ENCODE results near the gene LSS.
A peak's percentile ranks its signal among the peaks of the same experiment; 100 is the strongest.
"Not testable (repeated sequence)": the region's sequence is repeated elsewhere in the genome, so short reads cannot be mapped to it uniquely, and the experiment has no call there.

LSS gene

DNA sequence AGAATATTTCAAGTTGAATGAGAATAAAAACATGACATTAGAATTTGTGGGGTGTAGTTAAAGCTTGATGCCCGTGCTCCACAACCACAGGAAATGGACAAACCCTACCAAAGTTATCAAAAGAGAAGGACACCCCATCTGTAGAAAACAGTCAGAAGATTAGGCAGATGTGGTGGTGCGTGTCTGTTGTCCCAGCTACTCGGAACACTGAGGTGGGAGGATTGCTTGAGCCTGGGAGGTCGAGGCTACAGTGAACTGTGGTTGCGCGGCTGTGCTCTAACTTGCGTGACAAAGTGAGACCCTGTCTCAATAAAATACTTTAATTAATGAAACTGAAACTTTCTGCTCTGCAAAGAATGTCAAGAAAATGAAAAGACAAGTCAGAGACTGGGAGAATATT lies 42.9 kb downstream of the LSS start:
- no peak for DNase-seq (ENCODE audit: low read depth)

DNA sequence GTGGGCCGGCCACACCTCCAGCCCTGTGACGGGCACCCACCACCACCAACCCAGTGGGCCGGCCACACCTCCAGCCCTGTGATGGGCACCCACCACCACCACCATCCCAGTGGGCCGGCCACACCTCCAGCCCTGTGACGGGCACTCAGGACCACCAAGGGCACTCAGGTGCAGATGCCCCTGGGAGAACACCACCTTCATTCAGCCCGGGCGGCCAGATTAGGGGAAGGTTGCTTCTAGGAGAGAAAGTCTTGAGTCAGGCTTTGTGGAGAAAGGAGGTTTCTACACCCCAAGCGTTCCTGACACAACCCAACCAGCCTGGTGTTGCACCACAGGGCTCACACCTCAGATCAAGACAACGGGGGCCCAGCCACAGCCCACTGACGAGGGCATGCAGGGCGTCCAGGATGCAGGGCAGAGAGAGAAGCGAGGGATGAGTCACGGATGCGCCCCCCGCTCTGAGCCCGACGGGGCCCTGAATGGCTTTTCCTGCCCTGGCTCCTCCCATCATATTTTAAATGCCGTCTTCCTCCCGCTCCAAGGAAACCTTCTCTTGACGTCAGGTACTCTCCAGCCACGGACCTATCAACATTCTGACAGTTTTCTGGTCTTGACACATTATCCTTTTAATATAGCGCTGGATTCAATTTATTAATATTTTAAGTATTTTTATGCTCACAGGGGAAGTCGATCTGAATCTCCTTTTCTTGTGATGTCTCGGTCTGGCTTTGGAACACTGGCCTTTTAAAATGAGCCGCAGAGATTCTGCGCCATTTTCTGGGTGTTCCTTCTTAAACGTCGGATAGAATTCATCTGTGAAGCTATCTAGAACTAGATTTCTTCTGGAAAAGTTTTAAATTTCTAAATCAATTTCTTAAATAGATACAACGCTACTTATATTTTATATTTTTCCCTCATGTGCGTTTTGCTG lies 43.7 kb downstream of the LSS start:
- DNase-seq (ENCODE audit: low read depth): peak; percentile 44

DNA sequence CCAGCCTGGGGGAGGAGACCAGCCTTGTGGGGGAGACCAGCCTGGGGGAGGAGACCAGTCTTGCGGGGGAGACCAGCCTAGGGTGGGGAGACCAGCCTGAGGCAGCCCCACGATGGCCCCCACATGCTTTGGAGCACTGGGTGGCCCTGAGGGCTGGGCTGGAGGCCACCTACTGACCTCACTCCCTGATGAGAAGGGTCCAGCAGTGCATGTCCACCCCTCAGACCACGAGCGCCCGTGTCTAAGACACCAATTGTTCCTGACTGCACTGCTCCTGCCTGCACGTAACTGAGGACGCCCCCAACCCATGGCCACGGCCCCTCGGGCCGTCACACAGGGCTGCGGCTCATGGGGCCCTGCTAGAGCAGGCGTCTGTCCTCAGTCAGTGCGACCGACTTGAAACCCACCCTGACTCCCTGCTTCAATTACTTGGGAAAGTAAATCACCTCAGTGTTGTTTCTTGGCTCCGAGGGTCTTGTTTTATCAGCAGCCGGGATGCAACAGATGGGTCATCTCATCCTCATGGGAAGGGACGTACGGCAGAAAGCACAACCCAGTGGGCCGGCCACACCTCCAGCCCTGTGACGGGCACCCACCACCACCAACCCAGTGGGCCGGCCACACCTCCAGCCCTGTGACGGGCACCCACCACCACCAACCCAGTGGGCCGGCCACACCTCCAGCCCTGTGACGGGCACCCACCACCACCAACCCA lies 44.5 kb downstream of the LSS start, which contains the start of gene SPATC1L:
Gene SPATC1L, minus strand, starts transcription at position 550 of the 715 bp plus-strand sequence. CDS start 1,643 bp downstream, outside the sequence.
- DNase-seq (ENCODE audit: low read depth): no peak

DNA sequence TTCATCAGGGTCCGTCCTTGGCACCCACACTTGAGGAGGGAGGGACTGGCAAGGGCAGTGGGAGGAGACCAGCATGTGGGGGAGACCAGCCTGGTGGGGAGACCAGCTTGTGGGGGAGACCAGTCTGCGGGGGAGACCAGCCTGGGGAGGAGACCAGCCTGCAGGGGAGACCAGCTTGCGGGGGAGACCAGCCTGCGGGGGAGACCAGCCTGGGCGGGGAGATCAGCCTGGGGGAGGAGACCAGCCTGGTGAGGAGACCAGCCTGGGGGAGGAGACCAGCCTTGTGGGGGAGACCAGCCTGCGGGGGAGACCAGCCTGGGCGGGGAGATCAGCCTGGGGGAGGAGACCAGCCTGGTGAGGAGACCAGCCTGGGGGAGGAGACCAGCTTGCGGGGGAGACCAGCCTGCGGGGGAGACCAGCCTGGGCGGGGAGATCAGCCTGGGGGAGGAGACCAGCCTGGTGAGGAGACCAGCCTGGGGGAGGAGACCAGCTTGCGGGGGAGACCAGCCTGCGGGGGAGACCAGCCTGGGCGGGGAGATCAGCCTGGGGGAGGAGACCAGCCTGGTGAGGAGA lies 45.2 kb downstream of the LSS start:
- not testable (repeated sequence) for DNase-seq (ENCODE audit: low read depth)

DNA sequence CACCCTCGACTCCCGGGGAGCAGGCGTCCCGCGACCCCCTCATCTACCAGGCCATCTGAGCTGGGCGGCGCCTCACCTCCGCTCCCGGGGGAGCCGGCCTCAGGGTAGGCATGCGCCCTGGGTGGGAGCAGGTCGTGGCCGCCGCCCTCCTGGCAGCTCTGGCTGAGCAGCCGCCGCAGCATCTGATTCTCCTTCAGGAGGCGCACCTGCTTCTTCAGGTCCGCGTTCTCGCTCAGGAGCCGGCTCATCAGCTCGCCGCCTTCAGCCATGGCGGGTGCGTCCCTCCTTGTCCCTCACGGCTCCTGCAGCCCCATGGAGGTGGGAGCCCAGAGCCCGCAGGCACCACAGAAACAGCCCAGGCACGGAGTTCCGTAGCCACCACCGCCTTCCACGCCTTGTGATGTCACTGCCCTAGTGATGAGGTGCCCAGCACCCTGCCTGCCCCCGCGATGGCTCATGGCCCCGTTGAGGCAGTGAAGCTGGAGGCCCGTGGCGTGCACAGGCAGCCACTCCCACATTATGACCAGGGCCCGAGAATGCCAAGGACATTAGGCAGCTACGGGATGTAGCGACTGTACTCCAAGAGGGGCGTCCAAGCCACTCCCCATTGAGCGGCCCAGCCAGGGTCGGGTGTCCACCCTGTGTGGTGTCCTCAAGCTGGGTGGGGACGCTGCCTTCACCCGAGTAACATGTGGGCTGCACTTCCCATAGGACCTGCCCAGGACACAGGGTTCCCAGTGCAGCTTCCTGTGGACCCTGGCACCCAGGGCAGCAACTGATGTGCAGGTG lies 45.8 kb downstream of the LSS start:
- DNase-seq (ENCODE audit: low read depth): no peak

DNA sequence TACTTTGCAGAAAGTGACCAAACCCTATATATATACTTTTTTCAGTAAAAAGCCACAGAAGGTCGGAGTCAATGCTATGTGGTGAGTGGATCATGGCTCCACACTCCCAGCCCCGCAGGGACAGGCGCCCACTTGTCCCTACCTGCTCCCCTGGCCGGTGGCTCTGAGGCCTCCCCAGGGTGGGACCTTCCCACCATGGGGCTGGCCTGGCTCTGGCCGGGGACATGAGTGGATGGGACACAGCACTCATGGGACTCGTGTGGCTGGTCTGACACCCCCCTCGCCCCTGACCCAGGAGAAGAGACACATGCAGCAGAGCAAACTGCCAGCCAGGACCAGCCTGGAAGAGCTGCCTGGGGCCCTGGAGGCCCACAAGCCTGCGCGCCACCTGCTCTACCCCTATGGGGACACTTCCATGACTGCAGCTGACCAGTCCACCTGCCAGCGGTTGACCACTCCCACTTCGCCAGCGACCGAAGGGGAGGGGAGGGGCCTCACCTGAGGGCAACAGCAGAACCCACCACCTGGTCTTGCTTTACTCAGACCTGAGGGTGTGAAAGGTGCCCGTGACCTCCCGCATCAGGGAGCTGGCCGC lies 46.5 kb downstream of the LSS start:
- no peak for DNase-seq (ENCODE audit: low read depth)

DNA sequence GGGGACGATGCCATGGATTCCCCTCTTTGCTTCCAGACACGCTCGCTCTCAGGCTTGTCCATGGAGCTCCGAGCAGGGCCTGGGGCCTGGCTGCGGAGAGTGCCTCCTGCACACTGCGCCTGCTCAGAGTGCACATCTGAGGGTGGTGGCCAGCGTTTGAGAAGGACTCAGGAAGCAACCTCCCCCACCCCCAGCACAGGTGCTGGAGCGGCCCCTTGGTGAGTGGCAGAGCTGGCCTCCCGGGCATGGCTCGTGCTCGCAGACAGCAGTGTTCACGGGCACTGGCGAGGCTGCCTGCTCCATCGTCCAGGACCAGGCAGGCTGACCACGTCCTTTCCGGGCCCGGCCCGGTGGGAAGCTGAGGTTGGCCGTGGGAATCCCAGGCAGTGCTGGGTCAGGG lies 47.1 kb downstream of the LSS start:
- no peak for DNase-seq (ENCODE audit: low read depth)

DNA sequence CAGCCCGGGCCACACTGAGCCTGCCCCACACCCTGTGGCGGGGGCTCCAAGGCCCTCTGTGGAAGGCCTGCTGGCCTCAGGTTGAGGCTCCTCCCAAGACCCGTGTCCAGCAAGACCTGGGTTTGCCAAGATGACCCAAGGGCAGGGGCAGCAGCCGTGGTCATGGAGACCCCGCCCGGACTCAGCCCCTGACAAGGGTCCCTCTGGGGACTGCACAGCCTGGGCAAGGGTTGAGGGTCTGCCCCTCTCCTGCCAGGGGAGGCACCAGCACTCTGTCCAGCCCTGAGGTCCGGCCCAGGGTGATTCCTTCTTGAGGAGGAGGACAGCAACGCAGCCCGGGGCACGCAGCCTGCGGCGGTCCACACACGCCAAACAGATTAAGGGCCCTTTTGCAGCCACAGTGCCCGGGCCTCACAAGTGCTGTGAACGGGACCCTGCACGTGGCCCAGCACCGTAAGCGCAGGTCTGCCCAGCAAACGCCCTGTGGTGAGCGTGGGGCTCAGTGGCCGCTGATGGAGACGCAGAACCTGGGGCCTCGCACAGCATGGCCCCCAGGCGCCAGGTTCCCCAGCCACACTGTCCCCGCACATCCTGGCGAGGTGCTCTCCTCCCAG lies 47.7 kb downstream of the LSS start:
- no peak for DNase-seq (ENCODE audit: low read depth)

DNA sequence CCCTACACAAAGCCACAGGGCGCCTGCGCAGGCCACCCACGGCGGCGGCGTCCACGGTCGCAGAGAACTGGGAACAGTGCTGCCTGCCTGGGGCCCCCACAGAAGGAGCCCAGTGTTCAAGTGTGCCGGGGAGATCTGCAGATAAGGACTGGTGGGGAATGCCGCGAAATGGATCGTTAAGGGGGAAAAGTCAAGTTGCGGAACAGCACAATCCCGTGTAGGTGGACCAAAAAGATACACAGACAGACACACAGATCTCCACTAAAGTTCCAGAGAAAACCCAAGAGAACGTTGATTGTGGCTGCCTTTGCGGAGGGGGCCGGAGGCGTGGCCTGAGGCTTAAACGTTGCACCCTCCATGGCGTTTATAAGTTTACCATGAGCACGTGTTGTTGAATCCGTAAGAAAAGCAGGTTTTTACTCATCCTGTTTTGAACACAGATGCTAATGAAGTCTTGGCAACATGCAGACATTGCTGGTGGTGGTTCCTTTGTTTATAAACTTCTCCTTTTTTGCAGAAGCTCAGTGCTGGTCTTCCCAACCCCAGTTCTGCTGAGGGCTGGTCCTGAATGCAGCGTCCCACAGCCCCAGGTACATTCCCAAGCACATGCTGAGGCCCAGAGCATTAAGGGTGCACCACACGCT lies 48.4 kb downstream of the LSS start:
- DNase-seq (ENCODE audit: low read depth): no peak

DNA sequence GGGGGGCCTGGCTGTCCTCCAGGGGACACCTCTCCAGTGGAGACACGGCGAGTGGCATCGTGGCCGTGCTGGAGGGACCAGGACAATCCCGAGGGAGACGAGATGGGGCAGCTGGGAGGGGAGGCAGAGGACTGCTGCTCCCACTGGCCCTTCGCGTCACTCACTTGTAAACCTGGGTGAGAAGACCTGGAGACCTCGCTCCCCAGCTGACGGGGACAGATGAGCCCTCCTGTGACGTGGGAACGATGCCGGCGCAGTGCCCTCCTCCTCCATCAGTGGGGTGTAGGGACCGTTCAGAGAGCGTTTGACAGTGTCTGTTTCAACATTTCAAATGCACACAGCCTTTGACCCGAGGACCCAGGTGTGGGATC lies 48.9 kb downstream of the LSS start:
- no peak for DNase-seq (ENCODE audit: low read depth)

DNA sequence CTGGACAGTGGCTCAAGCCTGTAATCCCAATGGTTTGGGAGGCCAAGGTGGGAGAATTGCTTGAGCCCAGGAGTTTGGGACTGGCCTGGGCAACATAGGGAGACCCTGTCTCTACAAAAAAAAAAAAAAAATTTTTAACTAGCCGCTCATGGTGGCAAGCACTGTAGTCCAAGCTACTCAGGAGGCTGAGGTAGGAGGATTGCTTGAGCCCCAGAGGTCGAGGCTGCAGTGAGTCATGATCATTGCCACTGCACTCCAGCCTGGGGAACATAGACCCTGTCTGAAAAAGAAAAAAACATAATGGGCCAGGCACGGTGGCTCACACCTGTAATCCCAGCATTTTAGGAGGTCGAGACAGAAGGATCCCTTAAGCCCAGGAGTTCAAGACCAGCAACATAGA lies 49.6 kb downstream of the LSS start:
- no peak for DNase-seq (ENCODE audit: low read depth)

DNA sequence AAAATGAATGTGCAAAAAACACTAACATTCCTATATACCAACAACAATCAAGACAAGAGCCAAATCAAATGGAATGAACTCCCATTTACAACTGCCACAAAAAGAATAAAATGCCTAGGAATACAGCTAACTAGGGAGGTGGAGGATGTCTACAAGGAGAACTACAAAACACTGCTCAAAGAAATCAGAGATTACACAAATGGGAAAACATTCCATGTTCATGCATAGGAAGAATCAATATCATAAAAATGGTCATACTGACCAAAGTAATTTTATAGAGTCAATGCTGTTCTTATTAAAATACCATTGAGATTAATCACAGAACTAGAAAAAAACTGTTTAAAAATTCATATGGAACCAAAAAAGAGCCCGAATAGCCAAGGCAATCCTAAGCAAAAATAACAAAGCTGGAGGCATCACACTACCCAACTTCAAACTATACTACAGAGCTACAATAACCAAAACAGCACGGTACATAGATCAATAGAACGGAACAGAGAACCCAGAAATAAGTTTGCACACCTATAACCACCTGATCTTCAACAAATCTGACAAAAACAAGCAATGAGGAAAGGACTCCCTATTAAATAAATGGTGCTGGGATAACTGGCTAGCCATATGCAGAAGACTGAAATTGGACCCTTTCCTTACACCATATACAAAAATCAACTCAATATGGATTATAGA lies 52.0 kb downstream of the LSS start:
- not testable (repeated sequence) for DNase-seq (ENCODE audit: low read depth)

DNA sequence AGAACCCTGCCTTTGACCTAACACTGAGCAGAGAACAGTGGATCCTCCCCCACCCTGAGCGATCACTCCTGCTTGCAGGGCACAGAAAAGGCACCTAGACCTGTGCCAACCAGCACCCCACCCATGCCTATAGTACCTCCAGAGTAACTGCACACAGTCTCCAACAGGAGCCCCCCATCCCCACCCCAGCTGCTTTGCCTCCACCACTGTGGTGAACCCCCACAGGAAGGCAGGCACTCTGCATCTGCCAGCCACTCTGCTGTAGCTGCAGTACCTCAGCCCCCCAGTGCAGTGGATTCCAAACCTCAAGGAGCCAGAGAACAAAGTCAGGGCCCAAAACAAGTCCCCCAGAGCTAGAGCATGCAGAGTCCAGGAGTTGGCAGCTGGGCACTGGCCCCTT lies 55.0 kb downstream of the LSS start:
- no peak for DNase-seq (ENCODE audit: low read depth)

DNA sequence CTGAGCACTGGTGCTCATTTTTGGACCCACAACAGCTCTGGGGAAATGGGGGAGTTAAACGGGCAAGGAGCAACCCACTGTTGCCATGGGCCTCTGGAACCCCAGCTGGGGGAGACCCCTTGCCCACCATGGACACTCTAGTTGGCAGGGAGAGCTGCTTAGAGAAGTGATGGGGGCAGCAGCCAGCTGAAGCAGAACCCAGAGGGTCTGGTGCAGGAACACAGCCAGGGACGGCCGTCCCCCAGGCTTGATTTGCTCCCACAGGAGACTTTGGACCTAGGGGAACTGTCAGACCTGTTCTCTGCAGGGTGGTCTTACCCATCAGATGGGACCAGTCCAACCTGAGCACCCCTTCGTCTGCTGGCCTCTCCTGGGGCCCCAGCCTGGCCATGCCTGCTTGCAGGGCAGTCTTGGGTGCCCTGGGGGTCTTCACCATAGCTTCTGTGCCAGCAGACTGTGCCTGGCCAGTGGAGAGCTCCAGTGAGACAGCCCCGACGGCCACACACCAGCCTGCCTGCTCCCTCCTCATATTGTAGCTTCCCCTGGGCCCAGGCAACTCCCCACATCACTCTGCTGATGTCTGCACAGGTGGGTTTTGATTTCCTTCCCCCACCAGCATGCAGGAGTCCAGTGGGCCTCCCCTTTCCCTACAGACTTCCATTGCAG lies 55.6 kb downstream of the LSS start:
- no peak for DNase-seq (ENCODE audit: low read depth)

DNA sequence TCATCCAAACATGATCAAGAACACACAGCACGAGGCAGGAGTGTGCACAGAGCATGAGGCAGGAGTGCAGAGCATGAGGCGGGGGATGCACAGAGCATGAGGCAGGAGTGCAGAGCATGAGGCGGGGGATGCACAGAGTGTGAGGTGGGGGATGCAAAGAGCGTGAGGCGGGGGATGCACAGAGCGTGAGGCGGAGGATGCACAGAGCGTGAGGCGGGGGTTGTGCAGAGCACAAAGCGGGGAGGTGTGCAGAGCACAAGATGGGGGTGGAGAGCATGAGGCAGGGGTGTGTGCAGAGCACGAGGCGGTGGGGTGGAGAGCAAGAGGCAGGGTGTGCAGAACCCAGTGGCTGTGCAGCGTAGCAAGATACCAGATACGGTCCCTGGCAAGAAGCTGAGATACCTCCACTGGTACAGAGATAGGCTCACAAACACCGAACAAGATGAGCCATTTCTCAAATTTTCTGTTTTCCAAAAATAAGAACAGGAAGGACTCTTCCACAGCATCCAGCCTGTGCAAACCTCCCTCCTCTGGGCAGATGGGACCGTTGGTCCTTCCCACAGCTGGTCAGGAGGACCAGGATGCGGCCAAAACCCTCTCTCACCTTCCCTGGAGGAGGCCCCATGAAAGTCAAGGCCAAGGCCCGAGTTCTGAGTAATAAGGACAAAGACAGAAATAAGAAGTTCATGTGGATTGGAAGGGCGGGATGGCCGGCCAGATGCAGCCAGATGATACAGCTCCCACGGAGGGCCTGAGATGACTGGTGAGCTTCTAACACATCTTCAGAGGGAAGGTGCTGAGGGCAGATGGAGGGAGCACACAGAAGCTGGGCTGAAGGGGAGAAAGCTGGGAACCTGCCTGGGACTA lies 56.3 kb downstream of the LSS start:
- DNase-seq (ENCODE audit: low read depth): no peak

DNA sequence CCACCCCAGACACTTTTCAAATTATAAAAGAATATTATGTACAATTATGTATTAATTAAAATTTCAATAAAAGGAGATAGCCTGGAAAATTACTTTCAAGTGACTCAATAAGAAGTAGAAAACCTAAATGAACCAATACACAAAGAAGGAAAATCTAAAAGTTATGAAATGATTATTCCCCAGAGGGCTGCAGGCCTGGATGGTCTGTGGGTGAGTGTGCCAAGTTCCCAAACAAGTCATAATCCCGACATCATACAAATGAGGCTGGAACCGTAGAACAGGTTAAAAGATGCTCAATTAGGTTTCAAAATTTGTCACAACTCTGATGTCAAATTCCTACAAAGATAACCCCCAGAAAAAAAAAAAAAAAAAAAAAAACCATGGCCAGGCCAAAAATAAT lies 57.0 kb downstream of the LSS start:
- no peak for DNase-seq (ENCODE audit: low read depth)

DNA sequence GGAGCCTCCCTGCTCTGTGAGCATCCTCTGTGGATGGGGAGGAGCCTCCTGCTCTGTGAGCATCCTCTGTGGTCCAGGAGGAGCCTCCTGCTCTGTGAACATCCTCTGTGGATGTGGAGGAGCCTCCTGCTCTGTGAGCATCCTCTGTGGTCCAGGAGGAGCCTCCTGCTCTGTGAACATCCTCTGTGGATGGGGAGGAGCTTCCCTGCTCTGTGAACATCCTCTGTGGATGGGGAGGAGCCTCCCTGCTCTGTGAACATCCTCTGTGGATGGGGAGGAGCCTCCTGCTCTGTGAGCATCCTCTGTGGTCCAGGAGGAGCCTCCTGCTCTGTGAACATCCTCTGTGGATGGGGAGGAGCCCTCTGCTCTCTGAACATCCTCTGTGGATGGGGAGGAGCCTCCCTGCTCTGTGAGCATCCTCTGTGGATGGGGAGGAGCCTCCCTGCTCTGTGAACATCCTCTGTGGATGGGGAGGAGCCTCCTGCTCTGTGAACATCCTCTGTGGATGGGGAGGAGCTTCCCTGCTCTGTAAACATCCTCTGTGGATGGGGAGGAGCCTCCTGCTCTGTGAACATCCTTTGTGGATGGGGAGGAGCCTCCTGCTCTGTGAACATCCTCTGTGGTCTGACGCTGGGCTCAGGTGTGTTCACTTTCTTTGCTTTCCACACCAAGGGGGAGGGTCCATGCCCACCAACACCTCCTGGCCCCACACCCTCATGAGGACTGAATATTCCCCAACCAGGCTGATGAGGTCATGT lies 58.0 kb downstream of the LSS start:
- DNase-seq (ENCODE audit: low read depth): not testable (repeated sequence)

All from T follicular helper cell (primary cell).